A549 (cell line): ENCODE results near the gene ZNF827.

Experiments used
- CTCF ChIP-seq: fragments of >200 bp; sonication (Bioruptor Twin); formaldehyde crosslinking; IDR thresholded peaks from 3 replicates; pipeline ENCODE4 v1.5.1; 2016
- NR3C1 ChIP-seq: fragments of >200 bp; sonication (Bioruptor Twin); formaldehyde crosslinking; IDR thresholded peaks from 3 replicates; pipeline ENCODE4 v1.6.1; 2017

- no peak for TF ChIP-seq NR3C1
- no peak for TF ChIP-seq CTCF
Measured at GRCh38 chr4:145786261-145786660, 152.4 kb downstream of the ZNF827 start.
